Colonic mucosa (tissue), 4 donors: ENCODE results near the gene DNAH17. TPM values are rescaled to one million over a fixed set of nuclear protein-coding genes. Genes with fewer than 3 reads are reported as not detected.

Source experiments
- DNase-seq: peaks from one replicate; pipeline ENCODE4 v3.0.0-alpha.2; 2020
- H3K27ac ChIP-seq: fragments of 200-600 bp; one replicate; pipeline ENCODE4 v1.8.0; 2021
- H3K27me3 ChIP-seq: fragments of 200-600 bp; one replicate; pipeline ENCODE4 v1.8.0; 2021
- H3K36me3 ChIP-seq: fragments of 200-600 bp; one replicate; pipeline ENCODE4 v1.8.0; 2021
- H3K4me1 ChIP-seq: fragments of 200-600 bp; one replicate; pipeline ENCODE4 v1.8.0; 2021; ENCODE audit warnings: mild to moderate bottlenecking
- H3K4me3 ChIP-seq: fragments of 200-600 bp; one replicate; pipeline ENCODE4 v1.8.0; 2021
- H3K9ac ChIP-seq, 2 donors: one replicate each; pipeline ENCODE4 v1.7.0; 2013; ENCODE audit warnings: control low read depth in 2 of 2, low read depth in 2 of 2, low read length in 2 of 2
- H3K9me3 ChIP-seq: fragments of 200-600 bp; one replicate; pipeline ENCODE4 v1.8.0; 2021
- CTCF ChIP-seq: fragments of 200-600 bp; IDR thresholded peaks from one replicate; pipeline ENCODE4 v1.8.0; 2022; ENCODE audit warnings: antibody characterized with exemption, mild to moderate bottlenecking
- intact Hi-C: fragments of 100-400 bp; cut with DNase I; formaldehyde crosslinking; loops from one replicate; pipeline ENCODE4 v1.14.1; 2022
- total RNA-seq, 2 donors: library from RNA; stranded (reverse); fragmentation: NEBNext Ultra II Directional in 1 of 2; extraction: Animal tissue kit (Norgen Biotek cat#: 25700) in 1 of 2; gene quantifications; one replicate each; pipeline ENCODE4 v1.2.1, GENCODE V29; 2021
- donor health status: healthy.
- donor health status: DM: no; HTN: no; CAD: no.
- donor health status: DM: no; HTN: no; CAD: no.

DNAH17 gene
- total RNA-seq, 2 donors from 2014 or later, result 0.05 to 0.19 TPM

GRCh38 chr17:78384479-78385175, 192.6 kb downstream of the DNAH17 start:
- no peak overlapping the region for H3K9ac ChIP-seq
- no peaks in the 10 kb centered on the region for H3K36me3 ChIP-seq
- intact Hi-C loops, result no loop called here
- no peak overlapping the region for H3K4me3 ChIP-seq
- peaks cover 26% of the 10 kb centered on the region for H3K4me1 ChIP-seq
- TF ChIP-seq CTCF, result no peak
- peak overlapping the region; percentile 78 for H3K27ac ChIP-seq
- DNase-seq, result no peak
- no peaks in the 10 kb centered on the region for H3K9me3 ChIP-seq
- no peaks in the 10 kb centered on the region for H3K27me3 ChIP-seq

- peak; percentile 45 for DNase-seq
- no peak overlapping the region for H3K9ac ChIP-seq
- H3K27me3 ChIP-seq, result no peaks in the 10 kb centered on the region
- no peak for TF ChIP-seq CTCF
- peaks cover 31% of the 10 kb centered on the region for H3K4me1 ChIP-seq
- peak overlapping the region; percentile 78 for H3K27ac ChIP-seq
- no peaks in the 10 kb centered on the region for H3K9me3 ChIP-seq
- H3K36me3 ChIP-seq, result no peaks in the 10 kb centered on the region
- no peak overlapping the region for H3K4me3 ChIP-seq
- intact Hi-C loops, result no loop called here
Measured at GRCh38 chr17:78383725-78384471, 193.3 kb downstream of the DNAH17 start.

GRCh38 chr17:78381601-78382232, 195.5 kb downstream of the DNAH17 start:
- no peak for DNase-seq
- peak overlapping the region in 1 of 2 donors; percentile 38 for H3K9ac ChIP-seq
- no peak overlapping the region for H3K4me3 ChIP-seq
- H3K4me1 ChIP-seq, result peaks cover 31% of the 10 kb centered on the region
- intact Hi-C loops, result no loop called here
- peak overlapping the region; percentile 78 for H3K27ac ChIP-seq
- H3K27me3 ChIP-seq, result no peaks in the 10 kb centered on the region
- TF ChIP-seq CTCF, result no peak
- H3K36me3 ChIP-seq, result no peaks in the 10 kb centered on the region
- no peaks in the 10 kb centered on the region for H3K9me3 ChIP-seq

- H3K9ac ChIP-seq, result no peak overlapping the region
- H3K4me1 ChIP-seq, result peaks cover 26% of the 10 kb centered on the region
- H3K4me3 ChIP-seq, result no peak overlapping the region
- no peak for DNase-seq
- intact Hi-C loops, result no loop called here
- TF ChIP-seq CTCF, result no peak
- H3K27me3 ChIP-seq, result no peaks in the 10 kb centered on the region
- H3K27ac ChIP-seq, result peak overlapping the region; percentile 78
- no peaks in the 10 kb centered on the region for H3K36me3 ChIP-seq
- no peaks in the 10 kb centered on the region for H3K9me3 ChIP-seq
Measured at GRCh38 chr17:78380370-78380769, 196.8 kb downstream of the DNAH17 start.

GRCh38 chr17:78379131-78379491, 198.1 kb downstream of the DNAH17 start:
- intact Hi-C loops, result no loop called here
- no peaks in the 10 kb centered on the region for H3K27me3 ChIP-seq
- peak overlapping the region; percentile 92 to 97 for H3K9ac ChIP-seq
- H3K36me3 ChIP-seq, result no peaks in the 10 kb centered on the region
- DNase-seq, result no peak
- H3K27ac ChIP-seq, result peak overlapping the region; percentile 86
- TF ChIP-seq CTCF, result no peak
- H3K9me3 ChIP-seq, result no peaks in the 10 kb centered on the region
- peak overlapping the region; percentile 91 for H3K4me3 ChIP-seq
- H3K4me1 ChIP-seq, result peaks cover 16% of the 10 kb centered on the region
